HCT116 (cell line): Measurements from ENCODE around the gene SOBP. TPM values are rescaled to one million over a fixed set of nuclear protein-coding genes. Genes with fewer than 3 reads are reported as not detected.

Source experiments
- ATAC-seq: fragments of 200-7000 bp; cut with Tn5 transposase; 2 replicates; pipeline ENCODE4 v1.9.1; 2020; ENCODE audit warnings: mild to moderate bottlenecking, moderate library complexity
- BruUV-seq: library from RNA; stranded (reverse); fragments of 400-500 nt; replicated peaks from 2 replicates; lab custom pipeline; 2021; lab: Mats Ljungman, UMichigan
- CTCF ChIA-PET: fragments of 300-600 bp; sonication (Branson Sonifier 250); formaldehyde crosslinking; loops from one replicate; lab custom pipeline; 2021; ENCODE audit warnings: antibody characterized with exemption; lab: Charles Lee
- POLR2A ChIA-PET: fragments of 300-600, 350-600 bp; sonication (Branson Sonifier 250); formaldehyde crosslinking; loops from one replicate; lab custom pipeline; 2021; ENCODE audit warnings: antibody characterized with exemption; lab: Charles Lee
- RAD21 ChIA-PET, 2 experiments: fragments of 300-600 bp; sonication (Branson Sonifier 250); formaldehyde crosslinking; loops; one replicate each; lab custom pipeline; 2023; ENCODE audit warnings: low total read pairs in 2 of 2; ENCODE audit not compliant: uncharacterized antibody in 2 of 2, unreplicated experiment in 2 of 2, low non-redundant PET in 1 of 2; lab: Charles Lee
- DNase-seq: peaks from one replicate; pipeline ENCODE4 v3.0.0-alpha.2; 2010; ENCODE audit warnings: low read depth, low spot score
- H2AFZ ChIP-seq: fragments of 200-600 bp; shearing (Covaris generic), sonication (generic); 2 replicates; pipeline ENCODE4 v1.6.1; 2017; ENCODE audit warnings: low read depth, mixed run types, mixed read lengths, antibody characterized with exemption, low read length; ENCODE audit not compliant: poor library complexity, severe bottlenecking
- H3K27ac ChIP-seq: 2 replicates; pipeline ENCODE4 v1.5.1; 2012; ENCODE audit warnings: low read depth, low read length
- H3K27me3 ChIP-seq: fragments of 200-600 bp; sonication (generic); 2 replicates; pipeline ENCODE4 v1.6.1; 2016; ENCODE audit warnings: mixed run types, low read length, mixed read lengths; ENCODE audit not compliant: insufficient read depth
- H3K36me3 ChIP-seq, 2 experiments: fragments of 200-500 bp in 1 of 2; fragments of 200-600 bp in 1 of 2; sonication (Bioruptor generic) in 1 of 2; sonication (generic) in 1 of 2; 2 replicates each; pipeline versions ENCODE4 v1.5.1 to v1.6.1; 2014 to 2016; ENCODE audit warnings: low read length in 2 of 2, inconsistent platforms in 1 of 2, mixed read lengths in 1 of 2, mixed run types in 1 of 2; ENCODE audit not compliant: insufficient read depth in 2 of 2, control insufficient read depth in 1 of 2
- H3K4me1 ChIP-seq, 2 experiments: fragments of 200-600 bp in 1 of 2; sonication (generic) in 1 of 2; 2 replicates each; pipeline versions ENCODE4 v1.5.1 to v1.6.1; 2012 to 2017; ENCODE audit warnings: low read length in 2 of 2, inconsistent platforms in 1 of 2, mild to moderate bottlenecking in 1 of 2, mixed read lengths in 1 of 2, mixed run types in 1 of 2, moderate library complexity in 1 of 2; ENCODE audit not compliant: insufficient read depth in 2 of 2, control insufficient read depth in 1 of 2
- H3K4me2 ChIP-seq: fragments of 200-600 bp; sonication (generic); 2 replicates; pipeline ENCODE4 v1.6.1; 2017; ENCODE audit warnings: mixed run types, low read length, mixed read lengths
- H3K4me3 ChIP-seq, 2 experiments: fragments of 200-600 bp in 1 of 2; sonication (generic) in 1 of 2; replicated peaks in 1 of 2; 2 replicates each; pipeline ENCODE4 v1.5.1; 2011 to 2016; ENCODE audit warnings: low read length in 2 of 2, control low read depth in 1 of 2, low read depth in 1 of 2, mild to moderate bottlenecking in 1 of 2, mixed read lengths in 1 of 2, mixed run types in 1 of 2
- H3K79me2 ChIP-seq: fragments of 200-600 bp; sonication (generic); 2 replicates; pipeline ENCODE4 v1.6.1; 2017; ENCODE audit warnings: mild to moderate bottlenecking, mixed run types, low read length, moderate library complexity, mixed read lengths; ENCODE audit not compliant: insufficient read depth
- H3K9ac ChIP-seq: fragments of 200-600 bp; sonication (generic); 2 replicates; pipeline ENCODE4 v1.6.1; 2016; ENCODE audit warnings: low read length, mixed read lengths
- H3K9me2 ChIP-seq: fragments of 200-600 bp; sonication (generic), shearing (Covaris generic); 2 replicates; pipeline ENCODE4 v1.6.1; 2017; ENCODE audit warnings: mixed run types, mild to moderate bottlenecking, moderate library complexity; ENCODE audit not compliant: insufficient read depth
- H3K9me3 ChIP-seq, 2 experiments: fragments of 200-500 bp in 1 of 2; fragments of 200-600 bp in 1 of 2; sonication (Bioruptor generic) in 1 of 2; sonication (generic) in 1 of 2; 2 replicates each; pipeline ENCODE4 v1.6.1; 2014 to 2017; ENCODE audit warnings: low read length in 2 of 2, mixed read lengths in 2 of 2, inconsistent platforms in 1 of 2, low read depth in 1 of 2, mild to moderate bottlenecking in 1 of 2, mixed run types in 1 of 2, moderate library complexity in 1 of 2; ENCODE audit not compliant: control insufficient read depth in 1 of 2, insufficient read depth in 1 of 2
- H4K20me1 ChIP-seq: fragments of 200-600 bp; sonication (generic), shearing (Covaris generic); 2 replicates; pipeline ENCODE4 v1.6.1; 2017; ENCODE audit warnings: mixed run types, mild to moderate bottlenecking, moderate library complexity; ENCODE audit not compliant: insufficient read depth
- CEBPB ChIP-seq: IDR thresholded peaks from 2 replicates; pipeline ENCODE4 v1.6.1; 2012; ENCODE audit warnings: low read depth
- EGR1 ChIP-seq: IDR thresholded peaks from 2 replicates; pipeline ENCODE4 v1.6.1; 2012; ENCODE audit warnings: low read depth
- EZH2 ChIP-seq: fragments of 200-600 bp; sonication (generic); IDR thresholded peaks from 2 replicates; pipeline ENCODE4 v1.6.1; 2017; ENCODE audit warnings: antibody characterized with exemption, mixed run types
- RAD21 ChIP-seq: IDR thresholded peaks from 2 replicates; pipeline ENCODE4 v1.6.1; 2012; ENCODE audit warnings: low read depth, mild to moderate bottlenecking
- SIN3A ChIP-seq: IDR thresholded peaks from 2 replicates; pipeline ENCODE4 v1.6.1; 2012; ENCODE audit warnings: low read depth
- SRF ChIP-seq: IDR thresholded peaks from 2 replicates; pipeline ENCODE4 v1.6.1; 2012; ENCODE audit warnings: low read depth
- TCF7L2 ChIP-seq: IDR thresholded peaks from 2 replicates; pipeline ENCODE4 v1.7.0; 2011; ENCODE audit warnings: borderline replicate concordance, inconsistent platforms; ENCODE audit not compliant: insufficient read depth, insufficient read length; ENCODE audit errors: extremely low read depth
- ZFX ChIP-seq: fragments of 450-650 bp; IDR thresholded peaks from 2 replicates; pipeline ENCODE4 v1.6.1; 2017
- intact Hi-C: fragments of 100-400 bp; cut with micrococcal nuclease; formaldehyde crosslinking; loops from 2 replicates; pipeline ENCODE4 v1.10.0; 2022
- total RNA-seq: library from RNA; stranded (reverse); gene quantifications from one replicate; pipeline ENCODE4 v1.2.1, GENCODE V29; 2021; ENCODE audit not compliant: unreplicated experiment
- TF ChIP-seq, protein P1 (sequence below): IDR thresholded peaks from 2 replicates; pipeline ENCODE4 v1.6.1; 2012
- TF ChIP-seq, protein P2 (sequence below), 3 experiments: fragments of 200-600 bp in 1 of 3; sonication (generic) in 1 of 3; IDR thresholded peaks in 2 of 3; conservative IDR thresholded peaks in 1 of 3; 2 replicates each; pipeline ENCODE4 v1.5.1; 2012 to 2017; ENCODE audit warnings: low read depth in 2 of 3, low read length in 2 of 3, antibody characterized with exemption in 1 of 3, borderline replicate concordance in 1 of 3, control low read depth in 1 of 3, mild to moderate bottlenecking in 1 of 3, mixed read lengths in 1 of 3, mixed run types in 1 of 3, moderate library complexity in 1 of 3; ENCODE audit not compliant: insufficient read depth in 1 of 3

Gene SOBP
- total RNA-seq, 1 experiment from 2014 or later, result 2.6 TPM

DNA sequence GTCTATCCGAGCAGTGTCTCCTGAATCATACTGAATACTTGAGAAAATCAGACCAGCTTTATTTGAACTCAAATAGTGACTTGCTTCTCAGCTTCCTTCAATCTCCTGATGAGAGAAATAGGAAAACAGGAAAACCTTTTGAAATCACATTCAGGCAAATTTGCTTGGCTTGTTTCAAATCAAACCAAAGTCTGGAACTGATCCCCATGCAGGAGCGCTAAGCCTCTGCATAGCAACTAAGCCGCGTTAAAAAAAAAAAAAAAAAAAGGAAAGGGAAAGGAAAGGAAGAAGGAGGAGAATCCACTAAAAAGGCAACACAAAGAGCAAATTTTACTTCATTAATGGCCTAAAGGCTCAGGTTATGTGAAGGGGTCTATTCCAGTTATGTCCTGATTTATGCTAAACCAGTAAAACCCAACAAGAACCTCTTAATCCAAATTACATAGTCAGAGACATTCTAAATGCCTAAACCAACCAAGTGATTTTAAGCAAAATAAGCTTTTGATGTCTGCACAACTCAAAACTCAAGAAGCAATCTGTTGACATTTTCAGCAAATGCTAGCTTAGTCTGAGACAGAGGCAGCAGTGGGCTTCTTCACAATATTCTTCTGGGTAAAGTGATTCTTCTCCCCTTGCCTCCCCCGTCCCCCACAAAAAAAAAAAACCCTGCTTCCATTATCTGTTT lies 112.5 kb downstream of the SOBP start:
- CTCF ChIA-PET, result no interaction called here
- no peak overlapping the region for H3K4me2 ChIP-seq
- no peak overlapping the region for H3K9ac ChIP-seq
- no TSS peak for BruUV-seq
- H3K36me3 ChIP-seq, result no peaks in the 10 kb centered on the region
- no peaks in the 10 kb centered on the region for H3K27me3 ChIP-seq
- no peaks in the 10 kb centered on the region for H4K20me1 ChIP-seq
- H2AFZ ChIP-seq, result no peak overlapping the region
- POLR2A ChIA-PET, result no interaction called here
- no peak for TF ChIP-seq SIN3A
- no peak for TF ChIP-seq EGR1
- TF ChIP-seq ZFX, result no peak
- TF ChIP-seq TCF7L2, result no peak
- TF ChIP-seq EZH2, result no peak
- TF ChIP-seq, protein P1, sequence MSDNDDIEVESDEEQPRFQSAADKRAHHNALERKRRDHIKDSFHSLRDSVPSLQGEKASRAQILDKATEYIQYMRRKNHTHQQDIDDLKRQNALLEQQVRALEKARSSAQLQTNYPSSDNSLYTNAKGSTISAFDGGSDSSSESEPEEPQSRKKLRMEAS, result no peak
- no peak for TF ChIP-seq SRF
- TF ChIP-seq, protein P2, sequence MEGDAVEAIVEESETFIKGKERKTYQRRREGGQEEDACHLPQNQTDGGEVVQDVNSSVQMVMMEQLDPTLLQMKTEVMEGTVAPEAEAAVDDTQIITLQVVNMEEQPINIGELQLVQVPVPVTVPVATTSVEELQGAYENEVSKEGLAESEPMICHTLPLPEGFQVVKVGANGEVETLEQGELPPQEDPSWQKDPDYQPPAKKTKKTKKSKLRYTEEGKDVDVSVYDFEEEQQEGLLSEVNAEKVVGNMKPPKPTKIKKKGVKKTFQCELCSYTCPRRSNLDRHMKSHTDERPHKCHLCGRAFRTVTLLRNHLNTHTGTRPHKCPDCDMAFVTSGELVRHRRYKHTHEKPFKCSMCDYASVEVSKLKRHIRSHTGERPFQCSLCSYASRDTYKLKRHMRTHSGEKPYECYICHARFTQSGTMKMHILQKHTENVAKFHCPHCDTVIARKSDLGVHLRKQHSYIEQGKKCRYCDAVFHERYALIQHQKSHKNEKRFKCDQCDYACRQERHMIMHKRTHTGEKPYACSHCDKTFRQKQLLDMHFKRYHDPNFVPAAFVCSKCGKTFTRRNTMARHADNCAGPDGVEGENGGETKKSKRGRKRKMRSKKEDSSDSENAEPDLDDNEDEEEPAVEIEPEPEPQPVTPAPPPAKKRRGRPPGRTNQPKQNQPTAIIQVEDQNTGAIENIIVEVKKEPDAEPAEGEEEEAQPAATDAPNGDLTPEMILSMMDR (IDR thresholded peaks at IDR 0.05 in 2 of 3, conservative IDR thresholded peaks at IDR 0.05 in 1 of 3; ENCODE audit: borderline replicate concordance in 1 of 3, insufficient read depth in 1 of 3, low read depth in 2 of 3, low read length in 2 of 3), result no peak
- no peak for TF ChIP-seq CEBPB
- no peak for TF ChIP-seq RAD21
- TF ChIP-seq, all 23 proteins: peak for 0
- H3K4me1 ChIP-seq, result peaks cover 11 to 20% of the 10 kb centered on the region in 2 experiments
- no peak overlapping the region for H3K27ac ChIP-seq
- H3K9me2 ChIP-seq, result no peaks in the 10 kb centered on the region
- DNase-seq (no peak), ATAC-seq (no peak)
- no peaks in the 10 kb centered on the region for H3K79me2 ChIP-seq
- no peaks in the 10 kb centered on the region for H3K9me3 ChIP-seq
- no peak overlapping the region for H3K4me3 ChIP-seq
- RAD21 ChIA-PET, result no interaction called here
- intact Hi-C loops, result no loop called here
